Suprapubic skin (tissue), 4 donors: ENCODE results near the gene RUSC2. TPM values are rescaled to one million over a fixed set of nuclear protein-coding genes. Genes with fewer than 3 reads are reported as not detected.
"Not testable (repeated sequence)": the region's sequence is repeated elsewhere in the genome, so short reads cannot be mapped to it uniquely, and the experiment has no call there.

Source experiments
- DNase-seq, 2 donors: peaks; one replicate each; pipeline ENCODE4 v3.0.0-alpha.2; 2019; ENCODE audit warnings: low spot score in 2 of 2
- H3K27ac ChIP-seq: fragments of 200-600 bp; sonication (generic); one replicate; pipeline ENCODE4 v1.5.1; 2019
- H3K27me3 ChIP-seq: fragments of 200-600 bp; sonication (generic); one replicate; pipeline ENCODE4 v1.5.1; 2019
- H3K36me3 ChIP-seq: fragments of 200-600 bp; sonication (generic); one replicate; pipeline ENCODE4 v1.5.1; 2019
- H3K4me1 ChIP-seq: fragments of 200-600 bp; sonication (generic); one replicate; pipeline ENCODE4 v1.5.1; 2019
- H3K4me3 ChIP-seq: fragments of 200-600 bp; sonication (generic); one replicate; pipeline ENCODE4 v1.5.1; 2019; ENCODE audit warnings: mild to moderate bottlenecking
- H3K9me3 ChIP-seq: fragments of 200-600 bp; sonication (generic); one replicate; pipeline ENCODE4 v1.5.1; 2019
- CTCF ChIP-seq, 2 donors: fragments of 200-600 bp in 1 of 2; fragments of 450-650 bp in 1 of 2; sonication (generic) in 1 of 2; IDR thresholded peaks; one replicate each; pipeline ENCODE4 v1.5.1; 2016 to 2019; ENCODE audit warnings: antibody characterized with exemption in 2 of 2, mild to moderate bottlenecking in 1 of 2, moderate library complexity in 1 of 2
- EP300 ChIP-seq: sonication (generic); formaldehyde crosslinking; IDR thresholded peaks from one replicate; pipeline ENCODE4 v1.6.1; 2017; ENCODE audit warnings: antibody characterized with exemption
- POLR2A ChIP-seq, 2 donors: fragments of 450-650 bp; IDR thresholded peaks; one replicate each; pipeline ENCODE4 v1.6.1; 2017; ENCODE audit warnings: antibody characterized with exemption in 2 of 2, mild to moderate bottlenecking in 2 of 2, moderate library complexity in 2 of 2
- POLR2AphosphoS5 ChIP-seq, 3 donors: sonication (generic); formaldehyde crosslinking; IDR thresholded peaks; one replicate each; pipeline ENCODE4 v1.6.1; 2017; ENCODE audit warnings: antibody characterized with exemption in 3 of 3
- WGBS: methylation state at CpG from one replicate; pipeline ENCODE4 v1.1.5; 2018; 5-methylcytosine and 5-hydroxymethylcytosine counted together
- total RNA-seq, 4 donors: library from RNA; depleted of rRNA; stranded (reverse); fragments of >200 nt; gene quantifications; one replicate each; pipeline ENCODE4 v1.1.0, GENCODE V29; 2016

Gene RUSC2
- total RNA-seq, 4 donors from 2014 or later, result 17.5 to 22.3 (median 19.0) TPM

DNA sequence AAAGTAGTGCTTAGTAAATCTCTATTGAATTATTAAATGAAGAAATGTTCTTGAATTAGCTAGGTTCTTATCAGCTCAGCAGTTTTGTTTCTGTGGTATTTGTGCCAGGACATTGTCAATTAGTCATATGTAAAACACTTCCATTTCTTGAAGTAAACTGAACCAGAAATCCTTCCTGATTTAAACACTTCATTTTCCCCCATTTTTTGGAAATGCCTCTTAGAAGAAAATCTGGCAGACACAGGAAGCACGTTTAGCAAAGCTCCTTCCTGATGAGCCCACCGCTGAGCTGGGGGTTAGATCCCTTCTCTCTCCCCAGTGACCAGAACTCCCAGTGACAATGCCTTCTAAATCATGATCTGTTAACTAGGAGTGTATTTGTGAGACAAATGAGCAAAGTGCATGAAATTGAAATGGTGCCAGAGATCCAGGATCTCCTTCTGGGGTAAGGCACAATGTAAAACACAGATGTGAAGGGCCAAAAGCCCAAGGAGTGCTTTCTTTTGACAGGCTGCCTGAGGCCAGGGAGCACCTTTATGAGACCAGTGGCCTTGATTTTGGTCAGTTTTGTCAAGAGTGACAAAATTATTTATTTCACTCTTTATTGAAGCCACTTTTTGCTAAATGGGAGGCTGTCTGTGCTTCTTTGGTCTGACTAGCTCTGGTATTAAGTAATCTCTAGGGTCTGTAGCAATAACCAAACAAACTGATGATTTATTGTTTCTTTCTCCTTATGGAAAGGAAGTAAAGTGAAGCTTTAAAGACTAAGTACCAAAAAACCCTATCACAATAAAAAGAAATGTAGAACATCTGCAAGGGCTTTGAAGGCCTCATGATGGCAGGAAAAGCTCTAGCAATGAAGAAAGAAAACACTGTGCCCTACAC, 25.5 kb upstream of the RUSC2 start:
- Histone ChIP-seq H3K27me3 (no peaks in the 10 kb centered on the region), H3K4me3 (no peak overlapping the region), H3K9me3 (peaks cover 12% of the 10 kb centered on the region), H3K4me1 (no peaks in the 10 kb centered on the region), H3K27ac (no peak overlapping the region), H3K36me3 (no peaks in the 10 kb centered on the region)
- TF ChIP-seq EP300 (no peak), POLR2AphosphoS5 (IDR thresholded peaks at IDR 0.05) (no peak), CTCF (IDR thresholded peaks at IDR 0.05) (no peak), POLR2A (IDR thresholded peaks at IDR 0.05) (no peak)
- no peak for DNase-seq
- WGBS, result 32% methylated on average over 2 of the region's 2 CpGs

GRCh38 chr9:35470340-35470739, 19.6 kb upstream of the RUSC2 start:
- H3K9me3 ChIP-seq, result no peaks in the 10 kb centered on the region
- no peak for TF ChIP-seq CTCF (IDR thresholded peaks at IDR 0.05)
- no peak for TF ChIP-seq EP300
- TF ChIP-seq POLR2A (IDR thresholded peaks at IDR 0.05), result no peak
- no peak for TF ChIP-seq POLR2AphosphoS5 (IDR thresholded peaks at IDR 0.05)
- DNase-seq, result no peak
- H3K4me3 ChIP-seq, result no peak overlapping the region
- no peaks in the 10 kb centered on the region for H3K27me3 ChIP-seq
- H3K4me1 ChIP-seq, result no peaks in the 10 kb centered on the region
- no peaks in the 10 kb centered on the region for H3K36me3 ChIP-seq
- no peak overlapping the region for H3K27ac ChIP-seq
- WGBS, result 72% methylated on average over 1 of the region's 1 CpG

GRCh38 chr9:35470894-35471293, 19.0 kb upstream of the RUSC2 start:
- 81% methylated on average over 4 of the region's 4 CpGs for WGBS
- no peaks in the 10 kb centered on the region for H3K36me3 ChIP-seq
- no peaks in the 10 kb centered on the region for H3K9me3 ChIP-seq
- no peaks in the 10 kb centered on the region for H3K27me3 ChIP-seq
- TF ChIP-seq CTCF (IDR thresholded peaks at IDR 0.05) (no peak), POLR2A (IDR thresholded peaks at IDR 0.05) (no peak), POLR2AphosphoS5 (IDR thresholded peaks at IDR 0.05) (no peak), EP300 (no peak)
- DNase-seq, result no peak
- no peak overlapping the region for H3K4me3 ChIP-seq
- H3K4me1 ChIP-seq, result no peaks in the 10 kb centered on the region
- H3K27ac ChIP-seq, result peak overlapping the region; percentile 55

DNA sequence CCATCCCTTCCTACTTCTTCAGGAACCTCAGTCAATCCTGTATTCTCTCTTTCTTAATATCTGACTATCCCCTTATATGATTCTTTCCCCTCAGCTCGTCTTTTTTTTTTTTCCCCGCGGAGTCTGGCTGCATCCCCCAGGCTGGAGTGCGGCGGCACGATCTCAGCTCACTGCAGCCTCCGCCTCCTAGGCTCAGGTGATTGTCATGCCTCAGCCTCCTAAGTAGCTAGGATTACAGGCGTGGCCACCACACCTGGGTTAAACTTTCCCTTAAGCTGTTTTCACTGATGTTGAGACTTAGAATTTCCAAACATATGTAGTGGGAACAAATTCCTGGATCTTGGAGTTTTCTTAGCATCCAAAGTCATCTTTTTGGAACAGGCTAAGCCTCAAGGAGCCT, 13.3 kb upstream of the RUSC2 start:
- Histone ChIP-seq H3K4me1 (peaks cover 6% of the 10 kb centered on the region), H3K4me3 (no peak overlapping the region), H3K27me3 (no peaks in the 10 kb centered on the region), H3K36me3 (no peaks in the 10 kb centered on the region), H3K9me3 (no peaks in the 10 kb centered on the region), H3K27ac (no peak overlapping the region)
- no peak for DNase-seq
- 56% methylated on average over 8 of the region's 8 CpGs for WGBS
- TF ChIP-seq POLR2A (IDR thresholded peaks at IDR 0.05) (no peak), POLR2AphosphoS5 (IDR thresholded peaks at IDR 0.05) (no peak), CTCF (IDR thresholded peaks at IDR 0.05) (no peak), EP300 (no peak)

DNA sequence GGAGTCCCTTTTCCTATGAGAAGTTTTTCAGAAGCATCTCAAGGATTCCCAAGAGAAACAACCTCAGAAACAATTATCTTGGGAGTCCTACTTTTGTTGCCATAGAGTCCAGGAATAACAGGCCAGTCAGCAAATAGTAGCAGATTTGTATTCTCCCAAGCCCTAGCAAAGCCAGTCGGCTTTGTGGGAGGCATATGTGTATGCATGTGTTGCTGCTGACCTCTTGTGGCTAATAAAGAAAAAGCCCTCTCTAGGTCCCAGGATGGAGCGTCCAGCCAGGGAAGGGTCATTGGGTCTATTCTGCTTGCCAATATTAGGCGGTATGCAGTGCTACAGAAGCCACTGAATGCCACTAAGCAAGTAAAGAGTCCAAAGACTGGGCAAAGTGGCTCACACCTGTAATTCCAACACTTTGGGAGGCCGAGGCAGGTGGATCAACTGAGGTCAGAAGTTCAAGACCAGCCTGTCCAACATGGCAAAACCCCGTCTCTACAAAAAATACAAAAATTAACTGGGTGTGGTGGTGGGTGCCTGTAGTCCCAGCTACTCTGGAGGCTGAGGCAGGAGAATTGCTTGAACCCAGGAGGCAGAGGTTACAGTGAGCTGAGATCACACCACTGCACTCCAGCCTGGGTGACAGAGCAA, 12.6 kb upstream of the RUSC2 start:
- not testable (repeated sequence) for H3K27ac ChIP-seq, DNase-seq, H3K4me1 ChIP-seq, H3K4me3 ChIP-seq, H3K9me3 ChIP-seq, H3K27me3 ChIP-seq, H3K36me3 ChIP-seq
- peak; percentile 68 to 78 for TF ChIP-seq CTCF (IDR thresholded peaks at IDR 0.05)
- 29% methylated on average over 5 of the region's 5 CpGs for WGBS
